DOHH2 (cell line): ENCODE measurements around the gene NF1.
"Not testable (repeated sequence)": the region's sequence is repeated elsewhere in the genome, so short reads cannot be mapped to it uniquely, and the experiment has no call there.

Source experiments
- H3F3A ChIP-seq: fragments of 200-600 bp; sonication (generic), shearing (Covaris generic); 2 replicates; pipeline ENCODE4 v1.6.0; 2016; ENCODE audit warnings: antibody characterized with exemption, mild to moderate bottlenecking; ENCODE audit not compliant: control insufficient read depth, insufficient read depth
- H3K27ac ChIP-seq: fragments of 200-600 bp; sonication (generic); 2 replicates; pipeline ENCODE4 v1.5.1; 2014; ENCODE audit warnings: low read depth, mild to moderate bottlenecking, low read length, moderate library complexity
- H3K27me3 ChIP-seq: fragments of 200-600 bp; sonication (generic); 2 replicates; pipeline ENCODE4 v1.6.1; 2014; ENCODE audit warnings: mild to moderate bottlenecking, low read length, mixed read lengths; ENCODE audit not compliant: control insufficient read depth
- H3K36me3 ChIP-seq: fragments of 200-600 bp; sonication (generic); 2 replicates; pipeline ENCODE4 v1.6.1; 2014; ENCODE audit warnings: mild to moderate bottlenecking, low read length, moderate library complexity, mixed read lengths; ENCODE audit not compliant: control insufficient read depth
- H3K4me1 ChIP-seq: fragments of 200-600 bp; sonication (generic); 2 replicates; pipeline ENCODE4 v1.6.1; 2014; ENCODE audit warnings: mild to moderate bottlenecking, low read length, mixed read lengths; ENCODE audit not compliant: control insufficient read depth
- H3K4me2 ChIP-seq: fragments of 200-600 bp; sonication (generic); 2 replicates; pipeline ENCODE4 v1.6.0; 2014; ENCODE audit warnings: mild to moderate bottlenecking, low read length, moderate library complexity
- H3K4me3 ChIP-seq: fragments of 200-600 bp; sonication (generic); 2 replicates; pipeline ENCODE4 v1.5.1; 2014; ENCODE audit warnings: mild to moderate bottlenecking, low read length, mixed read lengths
- H3K79me2 ChIP-seq: fragments of 200-600 bp; sonication (generic); 2 replicates; pipeline ENCODE4 v1.6.1; 2014; ENCODE audit warnings: mild to moderate bottlenecking, low read length, mixed read lengths; ENCODE audit not compliant: control insufficient read depth
- H3K9me2 ChIP-seq: fragments of 200-600 bp; sonication (generic); replicated peaks from 2 replicates; pipeline ENCODE4 v1.6.1; 2014; ENCODE audit warnings: mild to moderate bottlenecking, low read length, mixed read lengths; ENCODE audit not compliant: control insufficient read depth
- H3K9me3 ChIP-seq: fragments of 200-600 bp; sonication (generic); 2 replicates; pipeline ENCODE4 v1.6.1; 2014; ENCODE audit warnings: antibody characterized with exemption, low read length, mixed read lengths; ENCODE audit not compliant: control insufficient read depth, insufficient read depth
- H4K20me1 ChIP-seq: fragments of 200-600 bp; sonication (generic); 2 replicates; pipeline ENCODE4 v1.6.0; 2014; ENCODE audit warnings: low read depth, mild to moderate bottlenecking, antibody characterized with exemption, low read length, moderate library complexity; ENCODE audit not compliant: control insufficient read depth, insufficient read depth
- CTCF ChIP-seq: fragments of 200-600 bp; sonication (generic); IDR thresholded peaks from one replicate; pipeline ENCODE4 v1.5.1; 2014; ENCODE audit warnings: antibody characterized with exemption, mild to moderate bottlenecking, low read depth, low read length; ENCODE audit not compliant: poor library complexity, severe bottlenecking
- EZH2phosphoT487 ChIP-seq: fragments of 200-600 bp; sonication (generic); IDR thresholded peaks from 2 replicates; pipeline ENCODE4 v1.6.1; 2017; ENCODE audit warnings: borderline replicate concordance, mild to moderate bottlenecking, antibody characterized with exemption, low read length, moderate library complexity, mixed read lengths

NF1 gene

GRCh38 chr17:31378638-31379037, 283.9 kb downstream of the NF1 start:
- Histone ChIP-seq H3K9me3 (no peaks in the 10 kb centered on the region), H3K79me2 (no peaks in the 10 kb centered on the region), H3K4me2 (no peak overlapping the region), H3K4me3 (no peak overlapping the region), H3K9me2 (no peaks in the 10 kb centered on the region), H3K4me1 (no peaks in the 10 kb centered on the region), H3K27ac (no peak overlapping the region), H4K20me1 (no peaks in the 10 kb centered on the region), H3K27me3 (no peaks in the 10 kb centered on the region), H3K36me3 (peaks cover 13% of the 10 kb centered on the region), H3F3A (0 out of 2 replicates have a peak, but pooled peaks cover 3% of the 10 kb centered on the region)
- TF ChIP-seq CTCF (no peak), EZH2phosphoT487 (no peak)

GRCh38 chr17:31379597-31380205, 284.9 kb downstream of the NF1 start:
- no peaks in the 10 kb centered on the region for H3K9me2 ChIP-seq
- TF ChIP-seq CTCF = no peak
- H3K27ac ChIP-seq = no peak overlapping the region
- no peaks in the 10 kb centered on the region for H3K9me3 ChIP-seq
- 0 out of 2 replicates have a peak, but pooled peaks cover 3% of the 10 kb centered on the region for H3F3A ChIP-seq
- no peaks in the 10 kb centered on the region for H3K4me1 ChIP-seq
- H3K79me2 ChIP-seq = no peaks in the 10 kb centered on the region
- H3K27me3 ChIP-seq = no peaks in the 10 kb centered on the region
- H3K36me3 ChIP-seq = peaks cover 3% of the 10 kb centered on the region; the same call in 1 of the 2 replicates
- no peaks in the 10 kb centered on the region for H4K20me1 ChIP-seq
- no peak overlapping the region for H3K4me3 ChIP-seq
- no peak overlapping the region for H3K4me2 ChIP-seq

DNA sequence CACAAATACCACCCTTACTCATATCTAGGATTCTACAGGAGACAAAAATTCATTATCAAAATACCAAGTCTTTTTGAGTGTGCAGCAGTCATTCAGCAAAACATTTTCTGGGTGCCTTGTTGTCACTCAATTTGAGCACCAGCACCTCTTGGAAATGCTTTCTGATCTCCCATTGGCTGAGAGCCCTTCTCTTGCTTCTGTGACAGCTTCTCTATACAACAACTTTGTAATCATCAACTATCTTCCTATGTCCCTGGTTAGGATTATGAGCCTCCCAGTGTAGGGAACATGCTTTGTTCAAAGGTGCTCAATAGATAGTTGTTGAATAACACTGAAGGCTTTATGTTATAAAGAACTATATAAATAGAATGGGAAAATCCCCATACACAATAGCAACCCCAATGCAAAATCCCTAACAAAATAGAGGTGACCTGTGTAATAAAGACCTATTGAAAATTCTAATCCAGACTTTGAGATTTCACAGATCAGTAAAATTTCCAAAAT, 286.4 kb downstream of the NF1 start:
- H4K20me1 ChIP-seq = no peaks in the 10 kb centered on the region
- H3K36me3 ChIP-seq = peaks cover 3% of the 10 kb centered on the region; the same call in 1 of the 2 replicates
- H3K9me3 ChIP-seq = no peaks in the 10 kb centered on the region
- H3K4me2 ChIP-seq = no peak overlapping the region
- TF ChIP-seq EZH2phosphoT487 (no peak), CTCF (no peak)
- H3F3A ChIP-seq = 0 out of 2 replicates have a peak, but pooled peaks cover 3% of the 10 kb centered on the region
- H3K9me2 ChIP-seq = no peaks in the 10 kb centered on the region
- H3K27ac ChIP-seq = no peak overlapping the region
- no peaks in the 10 kb centered on the region for H3K79me2 ChIP-seq
- H3K4me1 ChIP-seq = no peaks in the 10 kb centered on the region
- no peak overlapping the region for H3K4me3 ChIP-seq
- no peaks in the 10 kb centered on the region for H3K27me3 ChIP-seq

- not testable (repeated sequence) for H3K4me2 ChIP-seq, H4K20me1 ChIP-seq, H3K36me3 ChIP-seq, H3K9me3 ChIP-seq, H3K27ac ChIP-seq, H3K4me1 ChIP-seq, H3K79me2 ChIP-seq, H3F3A ChIP-seq, H3K4me3 ChIP-seq, H3K9me2 ChIP-seq, H3K27me3 ChIP-seq
Observed at GRCh38 chr17:31382668-31383275, 288.0 kb downstream of the NF1 start.

DNA sequence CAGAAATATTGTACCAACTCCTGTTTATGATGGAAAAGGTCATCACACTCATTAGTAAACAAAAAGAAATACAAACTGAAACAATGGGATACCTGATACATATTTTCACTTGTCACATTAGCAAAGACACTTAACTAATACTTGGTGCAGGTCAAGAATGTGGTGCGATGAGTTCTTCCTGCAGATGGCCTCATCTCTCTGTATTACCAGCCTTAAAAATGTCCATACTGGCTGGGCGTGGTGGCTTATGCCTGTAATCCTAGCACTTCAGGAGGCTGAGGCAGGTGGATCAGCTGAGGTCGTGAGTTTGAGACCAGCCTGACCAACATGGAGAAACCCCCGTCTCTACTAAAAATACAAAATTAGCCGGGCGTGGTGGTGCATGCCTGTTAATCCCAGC, 288.7 kb downstream of the NF1 start:
- not testable (repeated sequence) for H3K36me3 ChIP-seq, H3K4me1 ChIP-seq, H3K4me2 ChIP-seq, H3K27ac ChIP-seq, H3K9me2 ChIP-seq, H4K20me1 ChIP-seq, H3F3A ChIP-seq, H3K27me3 ChIP-seq, H3K4me3 ChIP-seq, H3K79me2 ChIP-seq, H3K9me3 ChIP-seq
